Neural cell (in vitro differentiated cells): ENCODE results near the gene CCDC148. TPM values are rescaled to one million over a fixed set of nuclear protein-coding genes. Genes with fewer than 3 reads are reported as not detected.

ENCODE experiments used
- H2AFZ ChIP-seq: fragments of 200-600, 300-800 bp; sonication (generic), shearing (Covaris generic); 2 replicates; pipeline ENCODE4 v1.6.0; 2014; ENCODE audit warnings: low read depth, mild to moderate bottlenecking, antibody characterized with exemption, low read length, moderate library complexity
- H3F3A ChIP-seq: fragments of 200-600 bp; shearing (Covaris generic); 2 replicates; pipeline ENCODE4 v1.6.1; 2016; ENCODE audit warnings: mild to moderate bottlenecking, moderate library complexity, mixed read lengths, antibody characterized with exemption, low read length; ENCODE audit not compliant: insufficient read depth, poor library complexity, severe bottlenecking
- H3K27ac ChIP-seq: fragments of 200-600, 300-800 bp; sonication (generic), shearing (Covaris generic); 2 replicates; pipeline ENCODE4 v1.5.1; 2014; ENCODE audit warnings: mild to moderate bottlenecking, low read length, moderate library complexity
- H3K27me3 ChIP-seq: fragments of 300-800, 200-600 bp; sonication (generic), shearing (Covaris generic); 2 replicates; pipeline ENCODE4 v1.6.0; 2014; ENCODE audit warnings: mild to moderate bottlenecking, low read depth, low read length, moderate library complexity; ENCODE audit not compliant: insufficient read depth
- H3K36me3 ChIP-seq: fragments of 300-800, 200-600 bp; sonication (generic), shearing (Covaris generic); 2 replicates; pipeline ENCODE4 v1.5.1; 2014; ENCODE audit warnings: mild to moderate bottlenecking, antibody characterized with exemption, low read length, moderate library complexity; ENCODE audit not compliant: insufficient read depth
- H3K4me2 ChIP-seq: fragments of 300-800, 200-600 bp; sonication (generic), shearing (Covaris generic); 2 replicates; pipeline ENCODE4 v1.6.0; 2014; ENCODE audit warnings: mild to moderate bottlenecking, low read length
- H3K4me3 ChIP-seq: fragments of 300-800, 200-600 bp; sonication (generic), shearing (Covaris generic); 2 replicates; pipeline ENCODE4 v1.5.1; 2014; ENCODE audit warnings: mild to moderate bottlenecking, low read length, moderate library complexity
- H3K79me2 ChIP-seq: fragments of 200-600 bp; shearing (Covaris generic); replicated peaks from 2 replicates; pipeline ENCODE4 v1.6.0; 2014; ENCODE audit warnings: mild to moderate bottlenecking, low read length, moderate library complexity; ENCODE audit not compliant: insufficient read depth
- H3K9ac ChIP-seq: fragments of 300-800, 200-600 bp; sonication (generic), shearing (Covaris generic); 2 replicates; pipeline ENCODE4 v1.6.1; 2016; ENCODE audit warnings: mild to moderate bottlenecking, low read length, mixed read lengths
- H3K9me2 ChIP-seq: fragments of 200-600 bp; shearing (Covaris generic); 2 replicates; pipeline ENCODE4 v1.6.1; 2016; ENCODE audit warnings: mild to moderate bottlenecking, low read length, mixed read lengths; ENCODE audit not compliant: insufficient read depth
- H3K9me3 ChIP-seq: fragments of 200-600, 300-800 bp; sonication (generic), shearing (Covaris generic); 2 replicates; pipeline ENCODE4 v1.6.1; 2016; ENCODE audit warnings: mild to moderate bottlenecking, mixed run types, low read length, moderate library complexity, mixed read lengths
- H4K20me1 ChIP-seq: fragments of 200-600 bp; shearing (Covaris generic); 2 replicates; pipeline ENCODE4 v1.6.1; 2016; ENCODE audit warnings: mild to moderate bottlenecking, mixed run types; ENCODE audit not compliant: insufficient read depth
- EP300 ChIP-seq: fragments of 450-650 bp; conservative IDR thresholded peaks from 2 replicates; pipeline ENCODE4 v1.6.1; 2014; ENCODE audit warnings: antibody characterized with exemption, mild to moderate bottlenecking, moderate library complexity; ENCODE audit not compliant: poor library complexity, severe bottlenecking
- EZH2 ChIP-seq: fragments of 200-600, 300-800 bp; shearing (Covaris generic), sonication (generic); IDR thresholded peaks from 2 replicates; pipeline ENCODE4 v1.6.1; 2014; ENCODE audit warnings: antibody characterized with exemption, low read length, borderline replicate concordance, mild to moderate bottlenecking; ENCODE audit not compliant: insufficient read depth, poor library complexity, severe bottlenecking
- MXI1 ChIP-seq: fragments of 450-650 bp; conservative IDR thresholded peaks from 2 replicates; pipeline ENCODE4 v1.6.1; 2014; ENCODE audit warnings: antibody characterized with exemption, mild to moderate bottlenecking; ENCODE audit not compliant: poor library complexity, severe bottlenecking
- POLR2AphosphoS5 ChIP-seq: IDR thresholded peaks from 2 replicates; pipeline ENCODE4 v1.6.1; 2012
- RAD21 ChIP-seq: fragments of 450-650 bp; conservative IDR thresholded peaks from 2 replicates; pipeline ENCODE4 v1.6.1; 2014; ENCODE audit warnings: antibody characterized with exemption, mild to moderate bottlenecking, moderate library complexity
- SMC3 ChIP-seq: fragments of 450-650 bp; conservative IDR thresholded peaks from 2 replicates; pipeline ENCODE4 v1.6.1; 2014; ENCODE audit warnings: antibody characterized with exemption, mild to moderate bottlenecking, moderate library complexity; ENCODE audit not compliant: poor library complexity
- TAF1 ChIP-seq: IDR thresholded peaks from 2 replicates; pipeline ENCODE4 v1.6.1; 2012; ENCODE audit warnings: low read depth
- polyA plus RNA-seq: library from polyadenylated mRNA; depleted of rRNA; stranded (reverse); fragments of >200 nt; gene quantifications from 2 replicates; pipeline ENCODE4 v1.2.3, GENCODE V29; 2014
- TF ChIP-seq, protein P1 (sequence below): fragments of 450-650 bp; IDR thresholded peaks from 2 replicates; pipeline ENCODE4 v1.5.1; 2014; ENCODE audit warnings: antibody characterized with exemption, mild to moderate bottlenecking, moderate library complexity; ENCODE audit not compliant: poor library complexity, severe bottlenecking
- TF ChIP-seq, protein P2 (sequence below): IDR thresholded peaks from 2 replicates; pipeline ENCODE4 v1.6.1; 2012; ENCODE audit warnings: borderline replicate concordance

The CCDC148 gene
- polyA plus RNA-seq, 1 donor from 2014 or later: 1.8 TPM

DNA sequence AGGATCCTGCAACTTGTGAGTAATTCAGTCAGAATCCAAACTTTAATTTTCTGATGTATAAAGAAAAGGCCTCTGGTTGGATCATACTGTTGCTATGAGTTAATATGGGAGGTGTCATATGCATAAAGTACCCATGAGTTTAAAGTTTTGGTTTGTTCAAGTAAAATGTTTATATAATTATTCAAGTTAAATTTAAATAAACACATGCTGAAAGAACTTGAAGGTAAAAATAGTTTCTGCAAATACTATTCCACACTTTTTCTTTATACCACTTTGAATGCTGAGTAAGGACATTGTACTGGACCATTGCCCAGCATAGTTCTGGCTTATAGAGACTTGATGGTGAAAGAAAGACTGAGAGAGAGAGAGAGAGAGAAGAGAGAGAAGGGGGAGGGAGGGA lies 30.9 kb upstream of the CCDC148 start:
- no peaks in the 10 kb centered on the region for H3K27me3 ChIP-seq
- no peak overlapping the region for H3K4me2 ChIP-seq
- no peak for TF ChIP-seq SMC3
- TF ChIP-seq EP300: no peak
- TF ChIP-seq TAF1: no peak
- TF ChIP-seq EZH2: no peak
- TF ChIP-seq, protein P1, sequence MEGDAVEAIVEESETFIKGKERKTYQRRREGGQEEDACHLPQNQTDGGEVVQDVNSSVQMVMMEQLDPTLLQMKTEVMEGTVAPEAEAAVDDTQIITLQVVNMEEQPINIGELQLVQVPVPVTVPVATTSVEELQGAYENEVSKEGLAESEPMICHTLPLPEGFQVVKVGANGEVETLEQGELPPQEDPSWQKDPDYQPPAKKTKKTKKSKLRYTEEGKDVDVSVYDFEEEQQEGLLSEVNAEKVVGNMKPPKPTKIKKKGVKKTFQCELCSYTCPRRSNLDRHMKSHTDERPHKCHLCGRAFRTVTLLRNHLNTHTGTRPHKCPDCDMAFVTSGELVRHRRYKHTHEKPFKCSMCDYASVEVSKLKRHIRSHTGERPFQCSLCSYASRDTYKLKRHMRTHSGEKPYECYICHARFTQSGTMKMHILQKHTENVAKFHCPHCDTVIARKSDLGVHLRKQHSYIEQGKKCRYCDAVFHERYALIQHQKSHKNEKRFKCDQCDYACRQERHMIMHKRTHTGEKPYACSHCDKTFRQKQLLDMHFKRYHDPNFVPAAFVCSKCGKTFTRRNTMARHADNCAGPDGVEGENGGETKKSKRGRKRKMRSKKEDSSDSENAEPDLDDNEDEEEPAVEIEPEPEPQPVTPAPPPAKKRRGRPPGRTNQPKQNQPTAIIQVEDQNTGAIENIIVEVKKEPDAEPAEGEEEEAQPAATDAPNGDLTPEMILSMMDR: no peak
- TF ChIP-seq RAD21: no peak
- TF ChIP-seq MXI1: no peak
- H3K9me3 ChIP-seq: no peaks in the 10 kb centered on the region
- no peaks in the 10 kb centered on the region for H3F3A ChIP-seq
- H4K20me1 ChIP-seq: no peaks in the 10 kb centered on the region
- H3K27ac ChIP-seq: no peak overlapping the region
- H3K79me2 ChIP-seq: peaks cover 9% of the 10 kb centered on the region
- no peaks in the 10 kb centered on the region for H3K9me2 ChIP-seq
- no peak overlapping the region for H2AFZ ChIP-seq
- H3K9ac ChIP-seq: no peak overlapping the region
- H3K36me3 ChIP-seq: no peaks in the 10 kb centered on the region
- no peak overlapping the region for H3K4me3 ChIP-seq

DNA sequence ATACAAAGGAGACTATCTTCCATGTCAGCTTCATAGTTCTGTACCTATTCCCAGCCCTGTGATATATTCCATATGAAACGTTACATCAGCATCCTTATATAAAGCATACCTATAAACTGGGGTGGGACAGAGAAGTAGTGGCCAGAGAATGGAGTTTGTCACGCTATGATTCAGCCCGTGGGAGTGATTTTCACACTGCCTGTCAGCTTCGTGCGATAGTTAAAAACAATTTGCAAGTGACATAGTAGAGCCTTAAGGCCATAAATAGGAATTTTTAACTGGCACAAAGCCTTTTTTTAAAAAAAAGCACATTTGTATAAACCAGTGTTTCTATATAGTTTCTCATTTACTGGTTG lies 30.4 kb upstream of the CCDC148 start:
- no peaks in the 10 kb centered on the region for H3K27me3 ChIP-seq
- H3K4me2 ChIP-seq: no peak overlapping the region
- no peaks in the 10 kb centered on the region for H3K9me2 ChIP-seq
- H3K4me3 ChIP-seq: no peak overlapping the region
- H3F3A ChIP-seq: no peaks in the 10 kb centered on the region
- no peaks in the 10 kb centered on the region for H4K20me1 ChIP-seq
- no peak overlapping the region for H2AFZ ChIP-seq
- TF ChIP-seq, protein P1: no peak
- no peak for TF ChIP-seq EZH2
- TF ChIP-seq RAD21: no peak
- TF ChIP-seq, protein P2, sequence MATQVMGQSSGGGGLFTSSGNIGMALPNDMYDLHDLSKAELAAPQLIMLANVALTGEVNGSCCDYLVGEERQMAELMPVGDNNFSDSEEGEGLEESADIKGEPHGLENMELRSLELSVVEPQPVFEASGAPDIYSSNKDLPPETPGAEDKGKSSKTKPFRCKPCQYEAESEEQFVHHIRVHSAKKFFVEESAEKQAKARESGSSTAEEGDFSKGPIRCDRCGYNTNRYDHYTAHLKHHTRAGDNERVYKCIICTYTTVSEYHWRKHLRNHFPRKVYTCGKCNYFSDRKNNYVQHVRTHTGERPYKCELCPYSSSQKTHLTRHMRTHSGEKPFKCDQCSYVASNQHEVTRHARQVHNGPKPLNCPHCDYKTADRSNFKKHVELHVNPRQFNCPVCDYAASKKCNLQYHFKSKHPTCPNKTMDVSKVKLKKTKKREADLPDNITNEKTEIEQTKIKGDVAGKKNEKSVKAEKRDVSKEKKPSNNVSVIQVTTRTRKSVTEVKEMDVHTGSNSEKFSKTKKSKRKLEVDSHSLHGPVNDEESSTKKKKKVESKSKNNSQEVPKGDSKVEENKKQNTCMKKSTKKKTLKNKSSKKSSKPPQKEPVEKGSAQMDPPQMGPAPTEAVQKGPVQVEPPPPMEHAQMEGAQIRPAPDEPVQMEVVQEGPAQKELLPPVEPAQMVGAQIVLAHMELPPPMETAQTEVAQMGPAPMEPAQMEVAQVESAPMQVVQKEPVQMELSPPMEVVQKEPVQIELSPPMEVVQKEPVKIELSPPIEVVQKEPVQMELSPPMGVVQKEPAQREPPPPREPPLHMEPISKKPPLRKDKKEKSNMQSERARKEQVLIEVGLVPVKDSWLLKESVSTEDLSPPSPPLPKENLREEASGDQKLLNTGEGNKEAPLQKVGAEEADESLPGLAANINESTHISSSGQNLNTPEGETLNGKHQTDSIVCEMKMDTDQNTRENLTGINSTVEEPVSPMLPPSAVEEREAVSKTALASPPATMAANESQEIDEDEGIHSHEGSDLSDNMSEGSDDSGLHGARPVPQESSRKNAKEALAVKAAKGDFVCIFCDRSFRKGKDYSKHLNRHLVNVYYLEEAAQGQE: no peak
- TF ChIP-seq MXI1: no peak
- TF ChIP-seq POLR2AphosphoS5: no peak
- no peak for TF ChIP-seq EP300
- no peak for TF ChIP-seq TAF1
- no peak for TF ChIP-seq SMC3
- H3K9ac ChIP-seq: no peak overlapping the region
- no peaks in the 10 kb centered on the region for H3K36me3 ChIP-seq
- peaks cover 9% of the 10 kb centered on the region for H3K79me2 ChIP-seq
- no peaks in the 10 kb centered on the region for H3K9me3 ChIP-seq
- no peak overlapping the region for H3K27ac ChIP-seq
